ENCODE results near the gene COQ8B.

The COQ8B gene

GRCh38 chr19:40690050-40690692 is 26.5 kb downstream of the COQ8B start, which contains the start of gene NUMBL:
Gene NUMBL (minus strand): TSS chr19:40690651. CDS start chr19:40690483, 168 bp downstream.
- DNase-seq, result no peak

GRCh38 chr19:40689339-40690049 is 27.2 kb downstream of the COQ8B start:
- peak; percentile 31 for DNase-seq

- DNase-seq, result no peak
Measured at GRCh38 chr19:40688987-40689338, 27.7 kb downstream of the COQ8B start.

- DNase-seq, result no peak
Measured at GRCh38 chr19:40688309-40688708, 28.4 kb downstream of the COQ8B start.

- no peak for DNase-seq
Measured at GRCh38 chr19:40687525-40688016, 29.1 kb downstream of the COQ8B start.

GRCh38 chr19:40686882-40687524 is 29.7 kb downstream of the COQ8B start:
- DNase-seq, result no peak

GRCh38 chr19:40685563-40685962 is 31.1 kb downstream of the COQ8B start:
- no peak for DNase-seq

GRCh38 chr19:40685016-40685526 is 31.6 kb downstream of the COQ8B start:
- DNase-seq, result no peak

GRCh38 chr19:40684280-40684679 is 32.4 kb downstream of the COQ8B start:
- no peak for DNase-seq

GRCh38 chr19:40683437-40683836 is 33.2 kb downstream of the COQ8B start:
- no peak for DNase-seq

- DNase-seq, result no peak
Measured at GRCh38 chr19:40682431-40682964, 34.2 kb downstream of the COQ8B start.

GRCh38 chr19:40681039-40681438 is 35.6 kb downstream of the COQ8B start:
- no peak for DNase-seq

GRCh38 chr19:40677156-40677555 is 39.5 kb downstream of the COQ8B start:
- no peak for DNase-seq

GRCh38 chr19:40674291-40674690 is 42.4 kb downstream of the COQ8B start:
- no peak for DNase-seq

- DNase-seq, result no peak
Measured at GRCh38 chr19:40673397-40673796, 43.3 kb downstream of the COQ8B start.

GRCh38 chr19:40672573-40673299 is 44.0 kb downstream of the COQ8B start:
- no peak for DNase-seq

GRCh38 chr19:40672038-40672437 is 44.6 kb downstream of the COQ8B start:
- DNase-seq, result no peak

- DNase-seq, result no peak
Measured at GRCh38 chr19:40671404-40671803, 45.3 kb downstream of the COQ8B start.

GRCh38 chr19:40668991-40669614 is 47.6 kb downstream of the COQ8B start:
- DNase-seq, result no peak

GRCh38 chr19:40667602-40668001 is 49.1 kb downstream of the COQ8B start:
- DNase-seq, result no peak

- no peak for DNase-seq
Measured at GRCh38 chr19:40666803-40667438, 49.8 kb downstream of the COQ8B start.
